ENCODE results near the gene IL13.
A peak's percentile ranks its signal among the peaks of the same experiment; 100 is the strongest.
"Not testable (repeated sequence)": the region's sequence is repeated elsewhere in the genome, so short reads cannot be mapped to it uniquely, and the experiment has no call there.

The IL13 gene

GRCh38 chr5:132657676-132658380 lies at the start of gene IL13:
Gene IL13, plus strand, starts transcription at chr5:132658173. Its CDS starts 14 bp downstream, at chr5:132658187.
- no peak for DNase-seq (ENCODE audit: low read depth in 2 of 2)

- DNase-seq (ENCODE audit: low read depth in 2 of 2): no peak
Measured at GRCh38 chr5:132611965-132612364, 46.0 kb upstream of the IL13 start.

DNA sequence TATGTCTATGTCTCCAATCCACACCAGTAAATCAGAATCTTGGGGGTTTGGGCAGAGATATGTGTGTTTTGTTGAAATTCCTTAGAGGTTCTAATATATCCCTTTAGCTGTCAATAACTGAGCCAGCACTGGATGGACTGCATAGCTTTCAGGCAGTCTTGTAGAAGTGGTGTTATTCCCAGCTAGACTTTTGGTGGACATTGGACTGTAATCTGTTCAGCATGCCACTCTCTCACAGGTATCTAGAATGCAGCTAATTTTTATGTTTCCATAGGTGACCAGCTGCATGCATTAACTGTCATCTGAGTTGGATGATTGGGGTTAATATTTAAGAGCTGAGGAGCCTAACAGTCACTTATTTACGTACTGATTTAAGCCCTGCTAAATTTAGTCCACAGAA lies 45.1 kb upstream of the IL13 start:
- no peak for DNase-seq (ENCODE audit: low read depth in 2 of 2)

GRCh38 chr5:132621699-132622098 lies 36.3 kb upstream of the IL13 start:
- DNase-seq (ENCODE audit: low read depth in 2 of 2): no peak

DNA sequence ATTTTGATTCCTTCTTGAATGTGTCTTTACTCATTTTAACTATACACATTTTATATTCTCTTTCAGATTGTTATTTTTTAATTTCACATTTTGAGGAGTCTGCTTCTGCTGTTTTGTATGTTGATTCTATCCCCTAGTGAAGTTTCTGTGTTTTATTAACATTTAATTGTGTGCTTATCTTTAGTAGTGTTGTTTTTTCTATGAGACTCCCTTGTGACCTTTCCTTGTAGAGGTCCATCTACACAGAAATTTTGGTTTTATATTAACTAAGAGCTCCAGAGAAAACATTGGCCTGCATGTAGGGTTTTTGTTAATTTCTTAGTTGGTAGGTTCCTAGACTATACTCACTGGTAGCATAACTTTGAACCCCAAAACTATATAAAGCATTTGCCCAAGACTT lies 35.4 kb upstream of the IL13 start:
- DNase-seq (ENCODE audit: low read depth in 2 of 2): no peak

GRCh38 chr5:132627470-132627869 lies 30.5 kb upstream of the IL13 start:
- no peak for DNase-seq (ENCODE audit: low read depth in 2 of 2)

DNA sequence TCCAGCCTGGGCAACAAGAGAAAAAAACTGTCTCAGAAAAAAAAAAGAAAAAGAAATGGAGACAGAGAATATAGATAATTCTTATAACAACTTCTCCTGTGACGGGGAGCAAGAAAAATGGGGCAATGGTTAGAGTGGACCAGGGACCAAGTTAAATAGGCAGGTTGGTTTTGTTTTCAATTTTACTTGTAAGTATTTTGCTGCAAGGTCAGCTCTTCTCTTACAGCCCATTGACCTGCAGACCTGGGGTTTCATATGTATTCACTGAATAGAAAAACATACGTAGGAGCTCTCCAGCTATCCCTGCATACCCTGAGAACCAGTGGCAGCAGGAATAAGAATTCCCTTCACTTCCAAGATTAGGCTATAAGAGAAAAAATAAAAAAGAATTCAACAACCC lies 29.2 kb upstream of the IL13 start:
- no peak for DNase-seq (ENCODE audit: low read depth in 2 of 2)

- DNase-seq (ENCODE audit: low read depth in 2 of 2): no peak
Measured at GRCh38 chr5:132629230-132629944, 28.6 kb upstream of the IL13 start.

GRCh38 chr5:132633587-132633986 lies 24.4 kb upstream of the IL13 start:
- DNase-seq (ENCODE audit: low read depth in 2 of 2): not testable (repeated sequence)

DNA sequence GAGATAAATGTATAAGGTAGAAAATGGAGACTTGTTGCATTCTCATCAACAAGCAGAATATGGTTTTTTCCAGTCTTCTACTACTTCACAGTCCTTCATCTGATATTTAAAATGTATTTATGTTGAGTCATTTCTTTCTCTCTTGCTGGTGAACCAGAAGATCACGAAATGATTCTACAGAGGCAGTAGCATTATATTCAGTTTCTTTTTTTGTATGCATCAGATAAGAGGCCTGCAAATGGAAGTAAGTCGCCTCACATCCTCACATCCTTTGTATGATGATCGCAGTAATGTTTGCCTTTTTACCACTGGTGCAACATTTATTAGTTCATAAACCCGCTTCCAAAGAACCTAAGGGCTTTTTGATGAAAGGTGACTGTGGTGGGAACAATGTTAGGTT lies 22.1 kb upstream of the IL13 start:
- no peak for DNase-seq (ENCODE audit: low read depth in 2 of 2)

- DNase-seq (ENCODE audit: low read depth in 2 of 2): no peak
Measured at GRCh38 chr5:132637241-132637640, 20.7 kb upstream of the IL13 start.

DNA sequence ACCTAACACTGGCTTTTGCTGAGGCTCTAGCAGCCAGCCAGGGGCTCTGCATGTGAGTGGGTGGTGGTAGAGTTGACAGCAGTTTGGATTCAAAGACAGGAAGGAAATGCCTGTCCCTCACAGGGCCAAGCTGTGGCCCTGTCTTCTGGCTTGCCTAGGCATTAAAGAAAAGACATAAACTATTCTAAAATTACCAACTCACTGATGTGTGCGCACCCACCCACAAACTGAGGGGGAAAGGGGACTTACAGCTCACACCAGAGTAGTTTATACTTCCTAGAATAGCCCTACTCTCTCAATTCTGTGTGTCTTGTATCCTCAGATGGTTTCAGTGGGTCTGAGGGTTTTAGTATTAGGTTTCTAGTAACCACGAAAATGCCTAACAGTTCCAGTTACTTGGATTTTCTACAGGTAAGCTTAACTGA lies 18.3 kb upstream of the IL13 start:
- DNase-seq (ENCODE audit: low read depth in 2 of 2): no peak

DNA sequence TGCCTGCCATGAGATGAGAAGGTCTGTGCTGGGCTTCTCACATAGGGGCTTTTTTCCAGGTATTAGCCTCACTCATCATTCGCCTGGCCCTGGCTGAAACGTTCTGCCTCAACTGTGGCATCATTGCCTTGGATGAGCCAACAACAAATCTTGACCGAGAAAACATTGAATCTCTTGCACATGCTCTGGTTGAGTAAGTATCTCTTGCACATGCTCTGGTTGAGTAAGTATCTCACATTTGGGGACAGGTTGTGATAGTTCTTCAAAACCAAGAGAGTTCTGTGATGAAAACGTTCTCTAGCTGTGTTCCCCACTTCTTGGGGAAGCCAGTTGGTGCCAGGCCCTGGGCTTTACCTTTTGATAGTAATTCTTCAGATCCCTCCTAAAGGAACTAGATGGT lies 17.4 kb upstream of the IL13 start:
- DNase-seq (ENCODE audit: low read depth in 2 of 2): no peak

DNA sequence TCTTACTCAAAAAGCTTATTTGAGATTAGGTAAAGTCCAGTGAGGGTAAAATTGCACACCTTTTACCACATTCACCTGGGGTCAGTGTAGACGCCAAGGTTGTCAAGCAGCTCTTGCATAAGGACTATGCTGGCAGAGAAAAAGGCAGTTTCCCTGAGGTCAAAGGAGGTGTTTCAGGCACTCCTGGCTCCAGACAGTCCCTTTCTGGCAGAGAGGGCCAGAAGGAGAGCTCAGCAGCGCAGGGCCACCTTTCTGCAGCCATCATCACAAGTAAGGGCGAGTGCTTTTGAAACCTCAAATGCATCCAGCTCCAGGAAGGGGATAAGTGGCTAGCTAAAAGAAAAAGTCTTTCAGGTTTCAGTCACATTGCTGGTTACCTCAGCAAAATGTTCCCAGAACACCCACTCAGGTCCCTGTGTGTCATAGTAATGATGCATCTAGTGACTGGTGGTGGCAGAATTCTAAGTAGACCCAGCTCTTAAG lies 16.7 kb upstream of the IL13 start:
- DNase-seq (ENCODE audit: low read depth in 2 of 2): peak in 1 of 2 donors; percentile 51

- no peak for DNase-seq (ENCODE audit: low read depth in 2 of 2)
Measured at GRCh38 chr5:132641841-132642240, 16.1 kb upstream of the IL13 start.

- DNase-seq (ENCODE audit: low read depth in 2 of 2): no peak
Measured at GRCh38 chr5:132644177-132644576, 13.8 kb upstream of the IL13 start.

GRCh38 chr5:132646583-132647266 lies 11.2 kb upstream of the IL13 start:
- DNase-seq (ENCODE audit: low read depth in 2 of 2): no peak

DNA sequence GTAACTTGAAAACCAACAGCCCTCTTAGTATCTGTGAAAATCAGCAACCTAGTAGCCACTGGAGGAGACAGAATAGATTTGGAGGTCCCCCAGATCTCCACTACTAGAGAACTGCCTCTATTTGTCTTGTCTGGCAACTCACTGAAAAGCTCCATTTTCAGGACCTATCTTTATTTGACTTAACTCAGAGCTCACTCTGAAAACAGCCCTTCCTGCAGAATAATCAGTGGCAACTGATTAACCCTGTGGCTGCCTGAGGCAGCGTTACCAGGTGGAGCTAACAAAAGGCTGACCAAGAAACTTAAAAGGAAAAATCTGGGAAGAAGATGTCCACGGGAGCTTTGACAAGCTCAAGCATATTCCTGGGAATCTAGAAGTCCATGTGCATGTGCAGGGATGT lies 10.5 kb upstream of the IL13 start:
- no peak for DNase-seq (ENCODE audit: low read depth in 2 of 2)

GRCh38 chr5:132648355-132648754 lies 9.6 kb upstream of the IL13 start:
- no peak for DNase-seq (ENCODE audit: low read depth in 2 of 2)

- no peak for DNase-seq (ENCODE audit: low read depth in 2 of 2)
Measured at GRCh38 chr5:132651838-132652469, 6.0 kb upstream of the IL13 start.

DNA sequence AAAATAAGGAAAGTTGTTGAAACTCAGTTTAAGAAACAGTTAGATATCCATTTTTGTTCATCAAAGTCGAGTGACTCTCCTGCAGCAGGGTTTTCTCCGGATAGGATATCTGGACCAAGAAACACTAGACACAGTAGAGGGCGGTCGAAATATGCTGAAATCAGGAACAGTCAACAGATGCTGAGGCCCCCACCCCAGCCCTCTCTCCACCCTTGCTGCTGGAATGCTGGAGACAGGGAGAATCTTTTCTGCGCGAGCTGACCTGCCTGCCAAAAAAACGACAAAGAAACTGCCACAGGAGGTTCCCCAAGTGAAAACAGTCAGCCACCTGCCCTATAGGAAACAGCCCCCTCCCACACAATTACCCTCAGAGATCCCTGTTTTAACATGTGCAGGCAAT lies 4.3 kb upstream of the IL13 start:
- no peak for DNase-seq (ENCODE audit: low read depth in 2 of 2)
